ENCODE results near the gene NFASC.

Gene NFASC

DNA sequence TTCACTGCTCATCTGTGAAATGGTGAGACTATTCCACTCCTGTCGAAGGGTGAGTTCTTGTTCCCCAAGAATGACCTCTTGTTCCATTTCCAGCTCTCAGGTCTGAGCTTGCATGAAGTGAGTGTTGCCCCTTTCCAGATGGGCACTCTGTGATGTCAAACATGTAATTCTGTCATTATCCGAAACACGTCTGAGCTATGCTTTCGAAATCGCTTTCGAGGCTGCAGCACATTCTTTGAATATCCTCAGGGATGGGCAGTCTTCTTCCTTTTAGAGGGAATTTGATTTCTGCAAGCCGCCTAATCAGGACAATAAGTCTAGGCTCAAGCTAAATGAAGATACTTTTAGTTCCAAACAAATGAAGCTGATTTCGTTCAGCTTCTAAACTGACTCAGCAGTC, 15.1 kb downstream of the NFASC start:
- TF ChIP-seq CEBPB (IDR thresholded peaks at IDR 0.05) (no peak), ZBTB7A (IDR thresholded peaks at IDR 0.05; ENCODE audit: low read depth) (no peak), CREB1 (IDR thresholded peaks at IDR 0.05; ENCODE audit: low read depth) (no peak), EP300 (IDR thresholded peaks at IDR 0.05; ENCODE audit: borderline replicate concordance) (no peak), USF1 (IDR thresholded peaks at IDR 0.05) (no peak), TEAD4 (IDR thresholded peaks at IDR 0.05) (no peak), FOXM1 (IDR thresholded peaks at IDR 0.05; ENCODE audit: borderline replicate concordance, low read depth) (no peak), RAD21 (IDR thresholded peaks at IDR 0.05; ENCODE audit: low read depth) (no peak), YY1 (IDR thresholded peaks at IDR 0.05; ENCODE audit: low read depth) (no peak), EGR1 (IDR thresholded peaks at IDR 0.05) (no peak), NFIC (IDR thresholded peaks at IDR 0.05) (no peak)

DNA sequence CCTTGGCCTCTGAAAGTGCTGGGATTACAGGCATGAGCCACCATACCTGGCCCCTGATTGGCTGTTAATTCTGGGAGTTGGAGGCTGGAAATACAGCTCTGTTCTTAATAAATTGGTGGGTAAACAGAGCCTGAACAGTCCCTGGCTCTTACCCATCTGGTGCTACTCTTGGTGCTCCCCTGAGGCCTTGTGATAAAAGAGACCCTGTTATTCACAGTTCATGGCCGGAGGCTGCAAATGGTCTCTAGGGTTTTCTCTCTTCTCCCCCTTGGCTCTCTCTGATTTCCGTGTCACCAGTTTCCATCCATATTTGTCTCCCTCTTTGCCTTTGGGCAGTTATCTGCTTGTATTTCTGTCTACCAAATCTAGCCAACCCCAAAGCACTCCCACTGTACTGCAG, 17.2 kb downstream of the NFASC start:
- TF ChIP-seq TEAD4 (IDR thresholded peaks at IDR 0.05) (no peak), CEBPB (IDR thresholded peaks at IDR 0.05) (no peak), FOXM1 (IDR thresholded peaks at IDR 0.05; ENCODE audit: borderline replicate concordance, low read depth) (no peak), NFIC (IDR thresholded peaks at IDR 0.05) (no peak), RAD21 (IDR thresholded peaks at IDR 0.05; ENCODE audit: low read depth) (no peak), CREB1 (IDR thresholded peaks at IDR 0.05; ENCODE audit: low read depth) (no peak), YY1 (IDR thresholded peaks at IDR 0.05; ENCODE audit: low read depth) (no peak), USF1 (IDR thresholded peaks at IDR 0.05) (no peak), EP300 (IDR thresholded peaks at IDR 0.05; ENCODE audit: borderline replicate concordance) (no peak), EGR1 (IDR thresholded peaks at IDR 0.05) (no peak)
- TF ChIP-seq, protein P1, sequence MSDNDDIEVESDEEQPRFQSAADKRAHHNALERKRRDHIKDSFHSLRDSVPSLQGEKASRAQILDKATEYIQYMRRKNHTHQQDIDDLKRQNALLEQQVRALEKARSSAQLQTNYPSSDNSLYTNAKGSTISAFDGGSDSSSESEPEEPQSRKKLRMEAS (IDR thresholded peaks at IDR 0.05), result no peak
- TF ChIP-seq, protein P2, sequence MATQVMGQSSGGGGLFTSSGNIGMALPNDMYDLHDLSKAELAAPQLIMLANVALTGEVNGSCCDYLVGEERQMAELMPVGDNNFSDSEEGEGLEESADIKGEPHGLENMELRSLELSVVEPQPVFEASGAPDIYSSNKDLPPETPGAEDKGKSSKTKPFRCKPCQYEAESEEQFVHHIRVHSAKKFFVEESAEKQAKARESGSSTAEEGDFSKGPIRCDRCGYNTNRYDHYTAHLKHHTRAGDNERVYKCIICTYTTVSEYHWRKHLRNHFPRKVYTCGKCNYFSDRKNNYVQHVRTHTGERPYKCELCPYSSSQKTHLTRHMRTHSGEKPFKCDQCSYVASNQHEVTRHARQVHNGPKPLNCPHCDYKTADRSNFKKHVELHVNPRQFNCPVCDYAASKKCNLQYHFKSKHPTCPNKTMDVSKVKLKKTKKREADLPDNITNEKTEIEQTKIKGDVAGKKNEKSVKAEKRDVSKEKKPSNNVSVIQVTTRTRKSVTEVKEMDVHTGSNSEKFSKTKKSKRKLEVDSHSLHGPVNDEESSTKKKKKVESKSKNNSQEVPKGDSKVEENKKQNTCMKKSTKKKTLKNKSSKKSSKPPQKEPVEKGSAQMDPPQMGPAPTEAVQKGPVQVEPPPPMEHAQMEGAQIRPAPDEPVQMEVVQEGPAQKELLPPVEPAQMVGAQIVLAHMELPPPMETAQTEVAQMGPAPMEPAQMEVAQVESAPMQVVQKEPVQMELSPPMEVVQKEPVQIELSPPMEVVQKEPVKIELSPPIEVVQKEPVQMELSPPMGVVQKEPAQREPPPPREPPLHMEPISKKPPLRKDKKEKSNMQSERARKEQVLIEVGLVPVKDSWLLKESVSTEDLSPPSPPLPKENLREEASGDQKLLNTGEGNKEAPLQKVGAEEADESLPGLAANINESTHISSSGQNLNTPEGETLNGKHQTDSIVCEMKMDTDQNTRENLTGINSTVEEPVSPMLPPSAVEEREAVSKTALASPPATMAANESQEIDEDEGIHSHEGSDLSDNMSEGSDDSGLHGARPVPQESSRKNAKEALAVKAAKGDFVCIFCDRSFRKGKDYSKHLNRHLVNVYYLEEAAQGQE (IDR thresholded peaks at IDR 0.05; ENCODE audit: low read depth), result no peak

- TF ChIP-seq CREB1 (IDR thresholded peaks at IDR 0.05; ENCODE audit: low read depth), result no peak
- TF ChIP-seq, protein P2 (IDR thresholded peaks at IDR 0.05; ENCODE audit: low read depth), result no peak
- no peak for TF ChIP-seq CEBPB (IDR thresholded peaks at IDR 0.05)
- TF ChIP-seq TAF1 (IDR thresholded peaks at IDR 0.05; ENCODE audit: low read depth), result no peak
- TF ChIP-seq EGR1 (IDR thresholded peaks at IDR 0.05), result no peak
- no peak for TF ChIP-seq TCF12 (IDR thresholded peaks at IDR 0.05; ENCODE audit: low read depth)
- TF ChIP-seq EP300 (IDR thresholded peaks at IDR 0.05; ENCODE audit: borderline replicate concordance), result no peak
- TF ChIP-seq ZBTB7A (IDR thresholded peaks at IDR 0.05; ENCODE audit: low read depth), result no peak
- TF ChIP-seq TEAD4 (IDR thresholded peaks at IDR 0.05), result no peak
- TF ChIP-seq, protein P1 (IDR thresholded peaks at IDR 0.05), result no peak
- no peak for TF ChIP-seq FOXM1 (IDR thresholded peaks at IDR 0.05; ENCODE audit: borderline replicate concordance, low read depth)
- TF ChIP-seq YY1 (IDR thresholded peaks at IDR 0.05; ENCODE audit: low read depth), result no peak
- TF ChIP-seq NFIC (IDR thresholded peaks at IDR 0.05), result no peak
- TF ChIP-seq USF1 (IDR thresholded peaks at IDR 0.05), result no peak
- TF ChIP-seq RAD21 (IDR thresholded peaks at IDR 0.05; ENCODE audit: low read depth), result no peak
These were observed 17.6 kb downstream of the NFASC start for GRCh38 chr1:204888294-204888693.

DNA sequence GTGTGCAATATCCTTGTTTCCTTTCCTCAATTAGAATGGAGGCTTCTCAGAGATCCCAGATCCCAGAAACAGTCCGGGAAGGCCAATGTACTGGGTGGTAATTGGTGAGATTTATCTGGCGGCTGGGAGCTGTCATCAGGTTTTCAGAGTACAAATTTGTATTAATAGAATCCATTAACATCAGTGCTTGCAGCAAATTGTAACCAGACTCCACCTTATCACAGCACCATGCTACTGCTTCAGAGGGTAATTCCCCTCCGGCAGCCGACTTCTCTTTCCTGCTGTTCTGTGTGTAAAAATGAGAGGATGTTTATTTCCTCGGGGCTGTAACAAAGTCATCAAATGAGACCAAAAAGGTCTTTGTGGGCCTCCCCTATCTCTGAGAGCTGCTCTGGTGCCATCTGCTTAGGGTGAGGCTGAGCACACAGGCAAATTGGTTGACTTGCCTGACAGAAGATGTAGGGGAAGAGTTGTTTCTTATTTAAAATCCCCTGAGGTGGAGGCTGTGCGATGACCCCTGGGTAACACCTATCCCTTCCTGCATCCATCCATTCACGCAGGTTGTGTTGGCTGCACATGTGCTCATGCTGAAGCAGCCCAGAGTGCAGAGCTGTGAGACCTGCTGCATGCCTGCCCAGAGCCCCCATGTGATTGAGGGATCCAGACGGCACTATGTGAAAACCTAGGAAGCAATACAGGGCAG, 19.2 kb downstream of the NFASC start:
- no peak for TF ChIP-seq RAD21 (IDR thresholded peaks at IDR 0.05; ENCODE audit: low read depth)
- TF ChIP-seq ZBTB7A (IDR thresholded peaks at IDR 0.05; ENCODE audit: low read depth), result no peak
- no peak for TF ChIP-seq TAF1 (IDR thresholded peaks at IDR 0.05; ENCODE audit: low read depth)
- no peak for TF ChIP-seq YY1 (IDR thresholded peaks at IDR 0.05; ENCODE audit: low read depth)

DNA sequence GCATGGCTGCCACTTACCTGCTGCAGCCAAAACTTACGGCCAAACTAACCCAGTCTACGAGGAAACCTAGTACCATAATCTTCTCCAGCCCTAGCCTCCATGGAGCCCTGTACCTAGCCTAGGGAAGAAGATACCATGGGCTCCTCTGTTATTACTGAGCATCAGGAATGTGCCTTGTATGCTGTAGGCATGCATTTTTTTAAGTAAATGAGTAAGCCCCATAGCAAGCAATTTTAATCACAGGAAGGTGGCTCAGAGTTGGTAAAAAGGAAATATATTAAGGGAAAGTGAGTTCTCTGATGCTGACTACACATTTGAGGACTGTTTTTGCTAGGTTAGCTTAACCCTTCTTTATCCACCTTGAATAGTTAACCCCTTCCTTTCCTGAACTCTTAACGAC, 21.2 kb downstream of the NFASC start:
- TF ChIP-seq TAF1 (IDR thresholded peaks at IDR 0.05; ENCODE audit: low read depth), result no peak
- no peak for TF ChIP-seq TEAD4 (IDR thresholded peaks at IDR 0.05)
- TF ChIP-seq YY1 (IDR thresholded peaks at IDR 0.05; ENCODE audit: low read depth), result no peak
- no peak for TF ChIP-seq CEBPB (IDR thresholded peaks at IDR 0.05)
- TF ChIP-seq RAD21 (IDR thresholded peaks at IDR 0.05; ENCODE audit: low read depth), result no peak
- TF ChIP-seq, protein P2 (IDR thresholded peaks at IDR 0.05; ENCODE audit: low read depth), result no peak

Data from Ishikawa (cell line).